Measurements from ENCODE around the gene HOMEZ. TPM values are rescaled to one million over a fixed set of nuclear protein-coding genes. Genes with fewer than 3 reads are reported as not detected.

HOMEZ gene
- total and polyA plus RNA-seq, 8 donors: 5.1 to 103 (median 7.6) TPM

GRCh38 chr14:23302290-23303225 is 16.6 kb upstream of the HOMEZ start, which contains the start of gene PPP1R3E:
TSS of gene PPP1R3E (minus strand) at chr14:23302859. CDS start at chr14:23302576, 283 bp downstream.
- Histone ChIP-seq H3K4me3 (peak within 1 kb of the TSS; percentile 67 to 73 (median 72)), H3K36me3 (peaks cover 0 to 15% (median 7%) of the 10 kb centered on the region in 4 donors), H3K27me3 (no peaks in the 10 kb centered on the region), H3K4me1 (peaks cover 42 to 62% (median 59%) of the 10 kb centered on the region in 4 donors), H3K9me3 (no peaks in the 10 kb centered on the region), H3K27ac (peak within 1 kb of the TSS; percentile 93 to 98 (median 98))
- 2 to 4% (median 2%) methylated on average over 50 to 81 of the region's 81 CpGs for WGBS, 5 donors
- DNase-seq: peak; percentile 75 to 89
- TF ChIP-seq EP300 (IDR thresholded peaks at IDR 0.05): no peak
- TF ChIP-seq POLR2A (IDR thresholded peaks at IDR 0.05): no peak
- TF ChIP-seq CTCF (IDR thresholded peaks at IDR 0.05): no peak
- TF ChIP-seq POLR2AphosphoS5 (IDR thresholded peaks at IDR 0.05): peak in 2 of 3 donors; percentile 2 to 22
- intact Hi-C loops (cut with DNase I; ENCODE audit: low total_unique reads): no loop called here

- WGBS, 5 donors: 0% methylated on average over 3 to 25 of the region's 25 CpGs
Measured at GRCh38 chr14:23301969-23302289, 16.0 kb upstream of the HOMEZ start.

GRCh38 chr14:23301288-23301968 is 15.5 kb upstream of the HOMEZ start:
- no peaks in the 10 kb centered on the region for H3K27me3 ChIP-seq
- 0 to 1% (median 0%) methylated on average over 32 to 87 of the region's 87 CpGs for WGBS, 5 donors
- TF ChIP-seq POLR2A (IDR thresholded peaks at IDR 0.05) (peak in 2 of 4 donors; percentile 11 to 58), EP300 (IDR thresholded peaks at IDR 0.05) (no peak), CTCF (IDR thresholded peaks at IDR 0.05) (peak in 5 of 7 experiments; percentile 52 to 87 (median 64)), POLR2AphosphoS5 (IDR thresholded peaks at IDR 0.05) (peak; percentile 78 to 89 (median 82))
- no peaks in the 10 kb centered on the region for H3K9me3 ChIP-seq
- peak overlapping the region; percentile 93 to 98 (median 98) for H3K27ac ChIP-seq
- H3K36me3 ChIP-seq: peaks cover 0 to 23% (median 8%) of the 10 kb centered on the region in 4 donors
- H3K4me1 ChIP-seq: peaks cover 35 to 54% (median 52%) of the 10 kb centered on the region in 4 donors
- peak overlapping the region; percentile 67 to 73 (median 72) for H3K4me3 ChIP-seq
- DNase-seq: peak; percentile 99 to 100
- intact Hi-C loops (cut with DNase I; ENCODE audit: low total_unique reads): no loop called here

More at GRCh38 chr14:23301969-23302289, 16.0 kb upstream of the HOMEZ start:
- no peaks in the 10 kb centered on the region for H3K9me3 ChIP-seq
- H3K4me3 ChIP-seq: peak overlapping the region; percentile 67 to 73 (median 72)
- no peak for DNase-seq
- no peaks in the 10 kb centered on the region for H3K27me3 ChIP-seq
- H3K36me3 ChIP-seq: peaks cover 0 to 20% (median 8%) of the 10 kb centered on the region in 4 donors
- H3K27ac ChIP-seq: peak overlapping the region; percentile 93 to 98 (median 98)
- H3K4me1 ChIP-seq: peaks cover 35 to 56% (median 53%) of the 10 kb centered on the region in 4 donors
- intact Hi-C loops (cut with DNase I; ENCODE audit: low total_unique reads): no loop called here
- no peak for TF ChIP-seq CTCF (IDR thresholded peaks at IDR 0.05)
- TF ChIP-seq POLR2A (IDR thresholded peaks at IDR 0.05): peak in 2 of 4 donors; percentile 65 to 88
- peak in 2 of 3 donors; percentile 85 to 90 for TF ChIP-seq POLR2AphosphoS5 (IDR thresholded peaks at IDR 0.05)

- Histone ChIP-seq H3K27ac (peak overlapping the region; percentile 93 to 98 (median 98)), H3K36me3 (peaks cover 0 to 23% (median 8%) of the 10 kb centered on the region in 4 donors), H3K4me3 (peak overlapping the region; percentile 67 to 73 (median 72)), H3K4me1 (peaks cover 30 to 47% (median 45%) of the 10 kb centered on the region in 4 donors), H3K9me3 (no peaks in the 10 kb centered on the region), H3K27me3 (no peaks in the 10 kb centered on the region)
- 3 to 11% (median 4%) methylated on average over 13 of the region's 13 CpGs for WGBS, 5 donors
- peak in 1 of 2 donors; percentile 62 for DNase-seq
- no peak for TF ChIP-seq POLR2A (IDR thresholded peaks at IDR 0.05)
- no peak for TF ChIP-seq EP300 (IDR thresholded peaks at IDR 0.05)
- TF ChIP-seq POLR2AphosphoS5 (IDR thresholded peaks at IDR 0.05): no peak
- TF ChIP-seq CTCF (IDR thresholded peaks at IDR 0.05): no peak
- intact Hi-C loops (cut with DNase I; ENCODE audit: low total_unique reads): no loop called here
Measured at GRCh38 chr14:23300687-23301223, 14.8 kb upstream of the HOMEZ start.
